IMR-90 (cell line): ENCODE measurements around the gene KLRF1.

Experiments used
- RAD21 ChIP-seq: IDR thresholded peaks from 2 replicates; pipeline ENCODE4 v1.6.1; 2012; ENCODE audit warnings: low read length, improper control_type of control experiment
- RCOR1 ChIP-seq: IDR thresholded peaks from 2 replicates; pipeline ENCODE4 v1.6.1; 2012; ENCODE audit warnings: mild to moderate bottlenecking, low read length, improper control_type of control experiment; ENCODE audit not compliant: insufficient replicate concordance
- TF ChIP-seq, protein P1 (sequence below): conservative IDR thresholded peaks from 2 replicates; pipeline ENCODE4 v1.5.1; 2012; ENCODE audit warnings: mild to moderate bottlenecking, low read depth, low read length, improper control_type of control experiment
- TF ChIP-seq, protein P2 (sequence below): fragments of 150-350 bp; IDR thresholded peaks from 2 replicates; pipeline ENCODE4 v1.6.1; 2017; ENCODE audit warnings: mild to moderate bottlenecking, antibody characterized with exemption, low read length, low read depth

DNA sequence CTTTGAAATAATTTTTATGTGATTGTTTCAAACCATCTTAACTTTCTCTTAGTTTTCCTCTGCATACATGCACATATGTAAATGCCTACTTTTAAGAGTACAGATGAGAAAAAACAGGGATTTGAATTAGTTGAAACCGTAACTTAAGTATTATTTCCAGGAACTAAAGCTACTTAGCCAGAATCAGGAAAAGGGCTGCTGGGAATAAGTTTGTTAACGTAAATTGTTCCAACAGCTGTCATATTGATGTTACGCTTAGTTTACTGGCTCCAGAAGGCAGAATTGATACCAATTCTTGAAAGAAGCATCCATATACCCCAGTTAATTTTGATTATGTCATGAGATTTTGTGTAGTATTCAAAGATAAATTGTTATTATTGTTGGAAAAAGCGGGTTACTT, 17.9 kb upstream of the KLRF1 start:
- TF ChIP-seq, protein P1, sequence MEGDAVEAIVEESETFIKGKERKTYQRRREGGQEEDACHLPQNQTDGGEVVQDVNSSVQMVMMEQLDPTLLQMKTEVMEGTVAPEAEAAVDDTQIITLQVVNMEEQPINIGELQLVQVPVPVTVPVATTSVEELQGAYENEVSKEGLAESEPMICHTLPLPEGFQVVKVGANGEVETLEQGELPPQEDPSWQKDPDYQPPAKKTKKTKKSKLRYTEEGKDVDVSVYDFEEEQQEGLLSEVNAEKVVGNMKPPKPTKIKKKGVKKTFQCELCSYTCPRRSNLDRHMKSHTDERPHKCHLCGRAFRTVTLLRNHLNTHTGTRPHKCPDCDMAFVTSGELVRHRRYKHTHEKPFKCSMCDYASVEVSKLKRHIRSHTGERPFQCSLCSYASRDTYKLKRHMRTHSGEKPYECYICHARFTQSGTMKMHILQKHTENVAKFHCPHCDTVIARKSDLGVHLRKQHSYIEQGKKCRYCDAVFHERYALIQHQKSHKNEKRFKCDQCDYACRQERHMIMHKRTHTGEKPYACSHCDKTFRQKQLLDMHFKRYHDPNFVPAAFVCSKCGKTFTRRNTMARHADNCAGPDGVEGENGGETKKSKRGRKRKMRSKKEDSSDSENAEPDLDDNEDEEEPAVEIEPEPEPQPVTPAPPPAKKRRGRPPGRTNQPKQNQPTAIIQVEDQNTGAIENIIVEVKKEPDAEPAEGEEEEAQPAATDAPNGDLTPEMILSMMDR = no peak
- no peak for TF ChIP-seq RCOR1
- TF ChIP-seq, protein P2, sequence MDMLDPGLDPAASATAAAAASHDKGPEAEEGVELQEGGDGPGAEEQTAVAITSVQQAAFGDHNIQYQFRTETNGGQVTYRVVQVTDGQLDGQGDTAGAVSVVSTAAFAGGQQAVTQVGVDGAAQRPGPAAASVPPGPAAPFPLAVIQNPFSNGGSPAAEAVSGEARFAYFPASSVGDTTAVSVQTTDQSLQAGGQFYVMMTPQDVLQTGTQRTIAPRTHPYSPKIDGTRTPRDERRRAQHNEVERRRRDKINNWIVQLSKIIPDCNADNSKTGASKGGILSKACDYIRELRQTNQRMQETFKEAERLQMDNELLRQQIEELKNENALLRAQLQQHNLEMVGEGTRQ = no peak
- no peak for TF ChIP-seq RAD21
